IPS-18a (cell line): Measurements from ENCODE around the gene MBTPS1.

Experiments used
- H3K27ac ChIP-seq: one replicate; pipeline ENCODE4 v1.5.1; 2013; ENCODE audit warnings: low read length
- H3K27me3 ChIP-seq: one replicate; pipeline ENCODE4 v1.6.1; 2013; ENCODE audit warnings: mild to moderate bottlenecking, low read length; ENCODE audit not compliant: control insufficient read depth, insufficient read depth
- H3K36me3 ChIP-seq: one replicate; pipeline ENCODE4 v1.6.1; 2013; ENCODE audit warnings: low read depth, low read length; ENCODE audit not compliant: control insufficient read depth
- H3K4me1 ChIP-seq: one replicate; pipeline ENCODE4 v1.6.1; 2013; ENCODE audit warnings: low read depth, low read length; ENCODE audit not compliant: control insufficient read depth
- H3K4me3 ChIP-seq: one replicate; pipeline ENCODE4 v1.5.1; 2013; ENCODE audit warnings: low read length
- H3K9ac ChIP-seq: one replicate; pipeline ENCODE4 v1.6.1; 2013; ENCODE audit warnings: mild to moderate bottlenecking, low read length, moderate library complexity
- H3K9me3 ChIP-seq: one replicate; pipeline ENCODE4 v1.6.1; 2013; ENCODE audit warnings: low read depth, low read length; ENCODE audit not compliant: control insufficient read depth

Gene MBTPS1

DNA sequence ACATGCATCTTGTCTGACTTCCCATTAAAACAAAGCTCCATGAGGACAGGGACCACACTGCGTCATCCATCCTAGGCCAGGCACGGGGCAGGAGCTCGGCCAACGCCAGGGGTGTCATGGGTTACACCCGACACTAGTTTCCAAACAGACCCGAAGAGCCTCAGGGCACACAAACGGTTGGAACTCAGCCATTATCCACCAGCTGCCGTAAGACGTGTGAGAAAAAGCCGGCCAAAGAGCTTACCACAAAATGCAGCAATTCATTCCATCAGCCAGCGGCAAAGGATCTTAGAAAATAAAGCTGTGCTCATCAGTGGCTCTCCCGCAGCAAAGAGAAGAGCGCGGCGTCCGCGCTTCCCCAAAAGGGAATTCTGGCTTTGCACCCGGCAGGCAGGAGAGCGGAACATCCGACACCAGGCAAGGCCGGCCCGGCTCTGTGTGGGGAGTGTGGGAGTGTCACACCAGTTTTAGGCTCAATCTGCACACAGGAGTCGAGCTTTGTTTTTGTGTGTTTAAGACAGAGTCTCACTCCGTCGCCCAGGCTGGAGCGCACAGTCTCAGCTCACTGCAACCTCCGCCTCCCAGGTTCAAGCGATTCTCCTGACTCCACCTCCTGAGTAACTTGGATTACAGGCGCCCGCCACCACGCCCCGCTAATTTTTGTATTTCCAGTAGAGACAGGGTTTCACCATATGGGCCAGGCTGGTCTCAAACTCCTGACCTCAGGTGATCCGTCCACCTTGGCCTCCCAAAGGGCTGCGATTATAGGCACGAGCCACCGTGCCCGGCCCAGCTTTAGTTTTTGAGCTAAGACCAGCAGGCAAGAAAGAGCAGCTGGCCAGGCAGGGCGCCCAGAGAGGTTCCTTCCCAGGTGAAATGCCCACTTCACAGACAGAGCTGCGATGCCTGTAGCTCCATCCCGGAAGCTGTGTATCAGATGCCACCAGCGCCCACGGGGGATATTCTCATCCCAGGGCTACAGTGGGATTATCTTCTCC is 75.6 kb downstream of the MBTPS1 start:
- no peak overlapping the region for H3K27ac ChIP-seq
- H3K36me3 ChIP-seq, result no peaks in the 10 kb centered on the region
- H3K9me3 ChIP-seq, result no peaks in the 10 kb centered on the region
- peaks cover 13% of the 10 kb centered on the region for H3K4me1 ChIP-seq
- no peak overlapping the region for H3K4me3 ChIP-seq
- no peaks in the 10 kb centered on the region for H3K27me3 ChIP-seq
- H3K9ac ChIP-seq, result no peak overlapping the region

DNA sequence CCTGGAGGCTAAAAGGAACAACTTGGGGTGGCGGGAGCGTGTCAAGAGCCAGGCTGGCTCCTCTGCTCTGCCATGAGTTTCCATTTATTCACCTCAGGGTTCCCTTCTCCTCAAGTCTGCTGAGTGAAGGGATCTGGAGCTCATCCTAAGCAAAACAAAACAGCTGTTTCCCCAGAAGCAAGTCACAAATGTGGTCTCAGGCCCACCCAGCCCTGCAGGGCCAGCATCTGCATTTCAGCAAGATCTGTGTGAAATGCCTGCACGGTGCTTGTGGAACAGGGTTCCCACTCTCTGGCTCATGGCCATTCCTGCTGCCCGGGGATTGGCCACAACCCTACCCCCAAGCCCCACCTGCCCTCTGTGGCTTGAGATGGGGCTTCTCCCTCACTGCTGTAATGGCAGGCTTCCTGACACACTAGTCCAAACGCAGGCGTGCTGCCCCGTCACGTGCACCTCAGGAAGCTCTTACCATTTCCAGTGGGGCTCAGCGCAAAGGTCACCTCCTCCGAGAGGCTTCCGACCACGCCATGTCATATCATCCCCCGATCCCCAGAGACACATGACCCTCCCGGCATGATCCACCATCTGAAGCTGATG is 76.4 kb downstream of the MBTPS1 start:
- H3K4me3 ChIP-seq, result no peak overlapping the region
- H3K9me3 ChIP-seq, result no peaks in the 10 kb centered on the region
- H3K27ac ChIP-seq, result no peak overlapping the region
- H3K36me3 ChIP-seq, result no peaks in the 10 kb centered on the region
- H3K9ac ChIP-seq, result no peak overlapping the region
- H3K4me1 ChIP-seq, result peaks cover 13% of the 10 kb centered on the region
- H3K27me3 ChIP-seq, result no peaks in the 10 kb centered on the region

DNA sequence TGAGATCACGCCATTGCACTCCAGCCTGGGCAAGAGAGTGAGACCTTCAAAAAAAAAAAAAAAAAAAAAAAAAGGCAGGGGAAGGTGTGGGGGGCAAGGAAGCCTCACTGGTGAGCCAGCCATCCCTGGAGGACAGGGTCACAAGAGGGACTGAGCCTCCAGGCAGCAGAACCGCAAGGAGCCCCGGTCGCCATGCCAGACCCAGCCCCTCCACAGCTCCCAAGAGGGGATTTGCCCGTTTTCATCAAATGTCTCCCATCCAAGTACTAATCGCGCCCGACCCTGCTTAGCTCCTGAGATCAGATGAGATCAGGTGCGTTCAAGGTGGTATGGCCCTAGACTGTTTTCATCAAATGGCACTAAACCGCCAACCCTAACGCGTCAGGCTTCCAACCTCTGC is 77.0 kb downstream of the MBTPS1 start:
- Histone ChIP-seq H3K9me3 (no peaks in the 10 kb centered on the region), H3K4me3 (no peak overlapping the region), H3K27ac (no peak overlapping the region), H3K9ac (no peak overlapping the region), H3K36me3 (no peaks in the 10 kb centered on the region), H3K4me1 (peaks cover 13% of the 10 kb centered on the region), H3K27me3 (no peaks in the 10 kb centered on the region)

DNA sequence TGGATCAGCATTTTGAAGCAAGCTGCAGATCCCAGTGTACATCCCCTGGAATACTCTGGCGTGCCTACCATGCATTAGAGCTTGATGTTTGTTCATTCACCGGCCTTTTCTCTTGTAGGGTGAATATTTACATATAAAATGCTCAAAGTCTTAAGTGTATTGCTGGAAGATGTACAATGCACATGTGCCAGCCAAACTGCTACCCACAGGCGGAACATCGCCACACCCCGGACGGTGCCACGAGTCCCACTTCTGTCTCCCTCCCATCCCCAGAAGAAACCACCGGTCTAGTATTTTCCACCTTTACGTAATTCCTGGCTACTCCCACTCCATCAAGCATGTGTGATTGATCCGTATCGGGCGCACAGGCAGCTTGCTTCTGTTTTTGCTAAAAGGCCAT is 78.3 kb downstream of the MBTPS1 start:
- Histone ChIP-seq H3K9ac (no peak overlapping the region), H3K36me3 (no peaks in the 10 kb centered on the region), H3K4me3 (no peak overlapping the region), H3K27ac (no peak overlapping the region), H3K27me3 (no peaks in the 10 kb centered on the region), H3K4me1 (peaks cover 6% of the 10 kb centered on the region), H3K9me3 (no peaks in the 10 kb centered on the region)

DNA sequence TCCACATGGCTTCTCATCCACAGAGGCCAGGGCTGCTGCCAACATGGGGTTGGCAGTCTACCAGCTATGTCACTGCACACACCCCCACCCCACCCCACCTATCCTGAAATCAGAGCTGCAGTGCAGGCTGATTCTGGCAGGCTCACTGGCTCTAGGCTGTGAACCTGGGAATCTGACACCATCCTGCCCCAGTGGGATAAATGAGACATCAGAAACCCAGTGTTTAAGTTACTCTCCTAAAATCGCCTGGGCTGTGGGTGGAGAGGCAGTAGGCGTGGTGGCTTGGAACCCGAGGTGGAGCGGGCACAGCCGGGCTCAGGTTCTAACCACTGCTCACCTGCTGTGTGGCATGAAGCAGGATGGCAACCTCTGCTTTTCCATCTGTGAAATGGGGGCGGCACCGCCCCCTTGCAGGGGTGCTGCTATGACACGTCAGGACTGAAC is 79.7 kb downstream of the MBTPS1 start:
- H3K36me3 ChIP-seq, result no peaks in the 10 kb centered on the region
- H3K9me3 ChIP-seq, result no peaks in the 10 kb centered on the region
- H3K27me3 ChIP-seq, result no peaks in the 10 kb centered on the region
- no peak overlapping the region for H3K9ac ChIP-seq
- H3K4me3 ChIP-seq, result no peak overlapping the region
- H3K4me1 ChIP-seq, result no peaks in the 10 kb centered on the region
- no peak overlapping the region for H3K27ac ChIP-seq

- no peaks in the 10 kb centered on the region for H3K4me1 ChIP-seq
- H3K27ac ChIP-seq, result no peak overlapping the region
- no peak overlapping the region for H3K4me3 ChIP-seq
- H3K27me3 ChIP-seq, result no peaks in the 10 kb centered on the region
- H3K9me3 ChIP-seq, result no peaks in the 10 kb centered on the region
- H3K9ac ChIP-seq, result no peak overlapping the region
- no peaks in the 10 kb centered on the region for H3K36me3 ChIP-seq
Measured at GRCh38 chr16:84036131-84036530, 80.6 kb downstream of the MBTPS1 start.

- Histone ChIP-seq H3K4me3 (no peak overlapping the region), H3K9me3 (no peaks in the 10 kb centered on the region), H3K9ac (no peak overlapping the region), H3K27ac (no peak overlapping the region), H3K27me3 (no peaks in the 10 kb centered on the region), H3K4me1 (no peaks in the 10 kb centered on the region), H3K36me3 (no peaks in the 10 kb centered on the region)
Measured at GRCh38 chr16:84034516-84034915, 82.2 kb downstream of the MBTPS1 start.

DNA sequence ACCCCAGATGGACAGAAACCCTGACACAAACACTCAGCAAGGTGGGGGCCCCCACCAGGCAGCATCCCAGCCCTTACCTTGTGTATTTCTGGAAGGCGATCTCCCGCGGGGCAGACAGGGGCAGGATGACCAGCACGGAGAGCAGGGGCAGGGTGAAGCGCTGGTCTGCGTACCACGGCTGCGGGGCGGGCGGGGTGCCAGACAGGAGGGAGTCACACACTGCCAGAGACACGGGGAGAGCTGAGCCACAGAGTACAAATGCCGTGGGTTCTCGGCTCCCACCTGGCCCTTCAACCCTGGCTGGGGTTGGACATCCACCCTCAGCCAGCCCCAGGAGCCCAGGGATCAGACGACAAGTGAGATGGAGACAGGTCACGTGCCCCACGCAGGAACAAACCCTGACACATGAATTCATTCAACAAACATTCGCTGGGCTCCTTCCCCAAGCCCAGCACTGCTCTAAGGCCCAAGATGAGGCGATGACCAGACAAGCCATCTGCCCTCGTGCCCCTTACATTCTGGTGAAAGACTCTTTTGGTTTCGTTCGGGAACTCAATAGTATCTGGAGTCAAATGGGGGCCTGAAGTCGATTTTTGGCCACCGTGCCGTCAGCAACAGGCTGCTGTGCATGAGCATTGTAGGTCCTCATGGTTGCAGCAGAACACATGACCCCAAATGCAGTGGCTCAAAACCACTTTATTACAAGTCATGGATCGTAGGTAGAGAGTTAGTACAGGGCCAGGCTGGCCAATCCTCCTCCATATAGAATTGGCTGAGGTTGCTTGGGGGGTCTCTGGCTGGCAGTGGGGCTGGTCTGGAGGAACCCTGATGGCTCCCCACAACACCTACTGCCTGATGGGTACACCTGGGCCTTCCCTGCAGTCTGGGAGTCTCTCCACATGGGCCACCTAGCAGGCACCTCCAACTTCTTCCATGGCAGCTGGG is 83.2 kb downstream of the MBTPS1 start:
- no peak overlapping the region for H3K27ac ChIP-seq
- no peaks in the 10 kb centered on the region for H3K9me3 ChIP-seq
- no peaks in the 10 kb centered on the region for H3K36me3 ChIP-seq
- H3K4me3 ChIP-seq, result no peak overlapping the region
- no peak overlapping the region for H3K9ac ChIP-seq
- H3K4me1 ChIP-seq, result no peaks in the 10 kb centered on the region
- H3K27me3 ChIP-seq, result no peaks in the 10 kb centered on the region

DNA sequence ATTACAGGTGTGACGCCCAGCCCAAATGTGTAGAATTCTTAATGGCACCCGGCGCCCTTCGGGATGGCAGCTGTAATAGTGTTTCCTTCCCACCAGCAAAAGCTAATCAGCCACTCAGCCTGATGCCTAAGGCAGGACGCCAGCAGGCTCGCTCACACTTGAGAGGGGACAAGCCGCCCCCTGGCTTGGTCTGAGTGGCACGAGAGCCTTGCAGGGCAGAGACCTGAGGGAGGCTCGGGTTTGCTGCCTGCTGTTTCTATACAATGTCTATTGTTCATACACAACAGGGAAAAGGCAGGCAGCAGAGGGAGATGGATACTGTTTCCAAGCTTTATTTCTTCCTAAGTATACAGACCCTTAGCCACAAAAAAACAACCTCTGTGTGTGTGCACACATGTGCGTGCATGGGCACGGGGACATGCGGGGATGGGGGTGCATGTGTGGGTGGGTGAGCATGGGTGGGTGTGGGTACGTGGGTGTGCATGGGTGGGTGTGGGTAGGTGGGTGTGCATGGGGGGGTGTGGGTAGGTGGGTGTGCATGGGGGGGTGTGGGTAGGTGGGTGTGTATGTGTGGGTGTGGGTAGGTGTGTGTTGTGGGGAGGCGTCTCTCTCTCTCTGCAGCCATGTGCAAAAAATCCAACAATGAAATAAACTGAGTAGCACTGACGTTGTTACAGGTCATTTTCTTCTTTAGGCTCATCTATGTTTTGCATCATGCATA is 84.1 kb downstream of the MBTPS1 start:
- H3K27me3 ChIP-seq, result no peaks in the 10 kb centered on the region

DNA sequence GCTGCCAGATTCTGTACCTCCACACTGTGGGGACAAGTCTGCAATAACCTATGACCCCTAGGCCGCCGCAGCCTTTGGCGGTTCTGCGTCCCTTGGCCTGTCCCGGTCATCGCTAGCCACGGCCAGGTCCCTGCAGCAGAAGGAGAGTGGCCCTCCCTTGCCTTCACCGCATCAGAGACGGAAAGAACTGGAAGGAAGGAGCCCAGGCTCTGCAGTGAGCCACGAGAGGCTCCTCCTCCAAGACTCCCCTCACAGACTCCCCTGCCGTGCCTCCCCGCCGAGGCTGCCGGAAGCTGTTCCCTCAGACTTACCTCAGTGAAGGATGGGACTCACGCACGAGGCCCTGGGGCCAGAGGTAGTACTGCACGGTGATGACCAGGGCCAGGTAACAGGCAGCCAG is 85.2 kb downstream of the MBTPS1 start:
- H3K36me3 ChIP-seq, result no peaks in the 10 kb centered on the region
- no peak overlapping the region for H3K4me3 ChIP-seq
- no peak overlapping the region for H3K9ac ChIP-seq
- H3K27ac ChIP-seq, result no peak overlapping the region
- H3K27me3 ChIP-seq, result no peaks in the 10 kb centered on the region
- no peaks in the 10 kb centered on the region for H3K4me1 ChIP-seq
- no peaks in the 10 kb centered on the region for H3K9me3 ChIP-seq

More for the DNA sequence above, 84.1 kb downstream of the MBTPS1 start:
- H3K4me3 ChIP-seq, result no peak overlapping the region
- no peak overlapping the region for H3K9ac ChIP-seq
- H3K27ac ChIP-seq, result no peak overlapping the region
- no peaks in the 10 kb centered on the region for H3K9me3 ChIP-seq
- no peaks in the 10 kb centered on the region for H3K4me1 ChIP-seq
- no peaks in the 10 kb centered on the region for H3K36me3 ChIP-seq
